HEK293 (cell line): ENCODE results near the gene KCNJ11.
A peak's percentile ranks its signal among the peaks of the same experiment; 100 is the strongest.

Experiments
- CTCF ChIA-PET: fragments of 350-600 bp; formaldehyde crosslinking; extraction: SDS; loops from one replicate; lab custom pipeline; 2021; ENCODE audit warnings: antibody characterized with exemption; lab: Yijun Ruan, JAX
- POLR2A ChIA-PET: fragments of 300-600 bp; formaldehyde crosslinking; extraction: SDS; loops from one replicate; lab custom pipeline; 2020; ENCODE audit warnings: antibody characterized with exemption, inconsistent platforms; lab: Yijun Ruan, JAX
- H3K27ac ChIP-seq: fragments of 200-500 bp; sonication (Bioruptor generic); 2 replicates; pipeline ENCODE4 v1.5.1; 2014; ENCODE audit warnings: low read depth, low read length, control low read depth, inconsistent platforms; ENCODE audit errors: extremely low read depth
- H3K36me3 ChIP-seq, 2 experiments: fragments of 200-500 bp in 1 of 2; sonication (Bioruptor generic) in 1 of 2; 1 replicate in 1 of 2; 2 replicates in 1 of 2; pipeline ENCODE4 v1.5.1; 2014 to 2017; ENCODE audit warnings: inconsistent platforms in 2 of 2, low read length in 2 of 2; ENCODE audit not compliant: control insufficient read depth in 2 of 2, insufficient read depth in 1 of 2
- H3K4me1 ChIP-seq: fragments of 200-500 bp; sonication (Bioruptor generic); 2 replicates; pipeline ENCODE4 v1.5.1; 2014; ENCODE audit warnings: mild to moderate bottlenecking, low read length, inconsistent platforms; ENCODE audit not compliant: control insufficient read depth, insufficient read depth
- H3K4me3 ChIP-seq: 2 replicates; pipeline ENCODE4 v1.5.1; 2011; ENCODE audit warnings: low read depth, mild to moderate bottlenecking, control low read depth, low read length, moderate library complexity
- H3K9me3 ChIP-seq: fragments of 200-500 bp; sonication (Bioruptor generic); 2 replicates; pipeline ENCODE4 v1.5.1; 2014; ENCODE audit warnings: low read depth, low read length, inconsistent platforms; ENCODE audit not compliant: control insufficient read depth, insufficient read depth
- CTCF ChIP-seq: fragments of 450-650 bp; formaldehyde crosslinking; IDR thresholded peaks from 2 replicates; pipeline ENCODE4 v1.5.1; 2016; ENCODE audit warnings: missing biosample characterization, missing genetic modification characterization
- MEIS1 ChIP-seq: sonication (generic); formaldehyde crosslinking; IDR thresholded peaks from 2 replicates; pipeline ENCODE4 v1.8.1; 2022; ENCODE audit warnings: missing genetic modification reagents, mild to moderate bottlenecking, borderline replicate concordance
- PRDM1 ChIP-seq: fragments of 450-650 bp; formaldehyde crosslinking; IDR thresholded peaks from 2 replicates; pipeline ENCODE4; 2016; ENCODE audit warnings: missing biosample characterization, missing genetic modification characterization
- SALL2 ChIP-seq: fragments of 450-650 bp; formaldehyde crosslinking; IDR thresholded peaks from 2 replicates; pipeline ENCODE4 v1.5.0; 2017; ENCODE audit warnings: missing biosample characterization, mild to moderate bottlenecking, missing genetic modification characterization, borderline replicate concordance
- SCRT2 ChIP-seq: fragments of 450-650 bp; formaldehyde crosslinking; IDR thresholded peaks from 2 replicates; pipeline ENCODE4 v1.5.1; 2016; ENCODE audit warnings: missing biosample characterization, missing genetic modification characterization
- SP2 ChIP-seq: fragments of 450-650 bp; formaldehyde crosslinking; IDR thresholded peaks from 2 replicates; pipeline ENCODE4 v1.5.1; 2016; ENCODE audit warnings: missing biosample characterization, missing genetic modification characterization
- ZBTB1 ChIP-seq: fragments of 450-650 bp; formaldehyde crosslinking; IDR thresholded peaks from 2 replicates; pipeline ENCODE4 v1.5.1; 2016; ENCODE audit warnings: missing biosample characterization, missing genetic modification characterization
- ZBTB20 ChIP-seq: fragments of 450-650 bp; formaldehyde crosslinking; IDR thresholded peaks from 2 replicates; pipeline ENCODE4 v1.5.1; 2016; ENCODE audit warnings: missing biosample characterization, missing genetic modification characterization
- ZBTB44 ChIP-seq: fragments of 450-650 bp; IDR thresholded peaks from 2 replicates; pipeline ENCODE4 v1.5.1; 2018; ENCODE audit warnings: missing biosample characterization, mild to moderate bottlenecking, missing genetic modification characterization
- ZBTB49 ChIP-seq: fragments of 450-650 bp; formaldehyde crosslinking; IDR thresholded peaks from 2 replicates; pipeline ENCODE4 v1.5.1; 2016; ENCODE audit warnings: missing biosample characterization, missing genetic modification characterization, low read depth
- ZBTB7A ChIP-seq: fragments of 450-650 bp; formaldehyde crosslinking; IDR thresholded peaks from 2 replicates; pipeline ENCODE4 v1.5.1; 2016; ENCODE audit warnings: low read depth, missing biosample characterization, missing genetic modification characterization
- ZFP69B ChIP-seq: fragments of 450-650 bp; formaldehyde crosslinking; IDR thresholded peaks from 2 replicates; pipeline ENCODE4 v1.5.1; 2016; ENCODE audit warnings: missing biosample characterization, missing genetic modification characterization
- ZNF121 ChIP-seq: fragments of 450-650 bp; formaldehyde crosslinking; IDR thresholded peaks from 2 replicates; pipeline ENCODE4 v1.5.1; 2016; ENCODE audit warnings: missing biosample characterization, missing genetic modification characterization
- ZNF175 ChIP-seq: fragments of 450-650 bp; formaldehyde crosslinking; IDR thresholded peaks from 2 replicates; pipeline ENCODE4 v1.5.1; 2016; ENCODE audit warnings: missing biosample characterization, missing genetic modification characterization
- ZNF18 ChIP-seq: fragments of 450-650 bp; formaldehyde crosslinking; IDR thresholded peaks from 2 replicates; pipeline ENCODE4 v1.5.1; 2016; ENCODE audit warnings: missing biosample characterization, missing genetic modification characterization
- ZNF2 ChIP-seq: fragments of 450-650 bp; formaldehyde crosslinking; IDR thresholded peaks from 2 replicates; pipeline ENCODE4 v1.5.1; 2016; ENCODE audit warnings: missing biosample characterization, missing genetic modification characterization
- ZNF274 ChIP-seq, 2 experiments: fragments of 200-500 bp in 1 of 2; fragments of 450-650 bp in 1 of 2; sonication (Bioruptor generic) in 1 of 2; formaldehyde crosslinking in 1 of 2; IDR thresholded peaks; 2 replicates each; pipeline versions ENCODE4 v1.5.1 to v1.6.1; 2014 to 2016; ENCODE audit warnings: borderline replicate concordance in 1 of 2, inconsistent platforms in 1 of 2, low read length in 1 of 2, missing biosample characterization in 1 of 2, missing genetic modification characterization in 1 of 2
- ZNF324 ChIP-seq: fragments of 450-650 bp; formaldehyde crosslinking; IDR thresholded peaks from 2 replicates; pipeline ENCODE4 v1.5.1; 2016; ENCODE audit warnings: missing biosample characterization, missing genetic modification characterization
- ZNF350 ChIP-seq: fragments of 450-650 bp; formaldehyde crosslinking; IDR thresholded peaks from 2 replicates; pipeline ENCODE4 v1.5.0; 2017; ENCODE audit warnings: missing biosample characterization, mild to moderate bottlenecking, missing genetic modification characterization
- ZNF548 ChIP-seq: fragments of 450-650 bp; formaldehyde crosslinking; IDR thresholded peaks from 2 replicates; pipeline ENCODE4 v1.5.1; 2016; ENCODE audit warnings: missing biosample characterization, missing genetic modification characterization
- ZNF600 ChIP-seq: fragments of 450-650 bp; formaldehyde crosslinking; IDR thresholded peaks from 2 replicates; pipeline ENCODE4 v1.5.1; 2016; ENCODE audit warnings: missing biosample characterization, missing genetic modification characterization
- ZNF610 ChIP-seq: fragments of 450-650 bp; formaldehyde crosslinking; IDR thresholded peaks from 2 replicates; pipeline ENCODE4 v1.5.1; 2016; ENCODE audit warnings: missing biosample characterization, missing genetic modification characterization, borderline replicate concordance
- ZNF623 ChIP-seq: fragments of 450-650 bp; formaldehyde crosslinking; IDR thresholded peaks from 2 replicates; pipeline ENCODE4 v1.5.1; 2016; ENCODE audit warnings: missing biosample characterization, missing genetic modification characterization
- ZNF629 ChIP-seq: fragments of 450-650 bp; formaldehyde crosslinking; IDR thresholded peaks from 2 replicates; pipeline ENCODE4 v1.5.1; 2017; ENCODE audit warnings: missing biosample characterization, missing genetic modification characterization
- ZNF654 ChIP-seq: fragments of 450-650 bp; formaldehyde crosslinking; IDR thresholded peaks from 2 replicates; pipeline ENCODE4 v1.5.1; 2016; ENCODE audit warnings: low read depth, missing biosample characterization, missing genetic modification characterization
- ZNF664 ChIP-seq: fragments of 450-650 bp; formaldehyde crosslinking; IDR thresholded peaks from 2 replicates; pipeline ENCODE4 v1.5.1; 2016; ENCODE audit warnings: missing biosample characterization, missing genetic modification characterization
- ZNF704 ChIP-seq: fragments of 450-650 bp; formaldehyde crosslinking; IDR thresholded peaks from 2 replicates; pipeline ENCODE4 v1.5.1; 2016; ENCODE audit warnings: missing biosample characterization, missing genetic modification characterization
- ZNF747 ChIP-seq: fragments of 450-650 bp; formaldehyde crosslinking; IDR thresholded peaks from 2 replicates; pipeline ENCODE4 v1.5.1; 2016; ENCODE audit warnings: missing biosample characterization, missing genetic modification characterization
- ZSCAN4 ChIP-seq: fragments of 450-650 bp; formaldehyde crosslinking; IDR thresholded peaks from 2 replicates; pipeline ENCODE4 v1.5.1; 2017; ENCODE audit warnings: missing biosample characterization, missing genetic modification characterization

Gene KCNJ11

GRCh38 chr11:17366495-17366894, 22.0 kb downstream of the KCNJ11 start (continued):
- TF ChIP-seq ZSCAN4 (tag by site-specific recombination) (no peak), SP2 (no peak), ZBTB49 (tag by site-specific recombination) (no peak), SCRT2 (tag by site-specific recombination) (no peak), ZNF747 (no peak), ZFP69B (no peak), ZBTB20 (tag by site-specific recombination) (no peak), ZNF274 (IDR thresholded peaks at IDR 0.05; ENCODE audit: low read length) (no peak), ZNF274 (tag by site-specific recombination; IDR thresholded peaks at IDR 0.05; ENCODE audit: borderline replicate concordance) (no peak)

GRCh38 chr11:17354601-17354991, 33.9 kb downstream of the KCNJ11 start:
- POLR2A ChIA-PET, result interaction anchor here (1.0 to 1.4 kb wide), 2 partner anchors 10 to 34 kb away, joined by 3 to 4 read pairs; partner anchors contain the start of gene KCNJ11
- CTCF ChIA-PET, result interaction anchor here (0.6 to 3.4 kb wide), 26 partner anchors 10 to 351 kb away, joined by 3 to 35 read pairs (median 4); no protein-coding TSS in a partner anchor

More at GRCh38 chr11:17354601-17354991, 33.9 kb downstream of the KCNJ11 start:
- TF ChIP-seq ZNF610 (tag by site-specific recombination) (no peak), ZNF664 (no peak), ZBTB7A (no peak), CTCF (peak; percentile 29; the same call in 1 of the 2 replicates), ZNF2 (peak; percentile 77; the same call in 1 of the 2 replicates), ZNF704 (tag by site-specific recombination) (no peak), ZNF623 (no peak), ZNF654 (tag by site-specific recombination) (peak; percentile 30), ZNF350 (tag by site-specific recombination) (no peak), ZNF324 (no peak), ZBTB44 (tag by site-specific recombination) (no peak), SALL2 (tag by site-specific recombination) (no peak), ZBTB1 (tag by site-specific recombination) (no peak), ZNF175 (tag by site-specific recombination) (no peak), ZNF548 (tag by site-specific recombination) (no peak), PRDM1 (no peak), ZNF600 (tag by site-specific recombination) (no peak), ZNF121 (tag by site-specific recombination) (no peak), MEIS1 (CRISPR knock-in tag) (no peak), ZNF629 (tag by site-specific recombination) (0 out of 2 replicates have a peak, but pooled peaks have one; percentile 9), ZNF18 (tag by site-specific recombination) (no peak)
- Histone ChIP-seq H3K4me3 (no peak overlapping the region), H3K4me1 (no peaks in the 10 kb centered on the region), H3K27ac (no peak overlapping the region), H3K36me3 (peaks cover 0 to 17% of the 10 kb centered on the region in 2 experiments; a peak in 2 of 3 replicates), H3K9me3 (no peaks in the 10 kb centered on the region)
